Liver (tissue), 3 donors: ENCODE measurements around the gene CTSE.

Experiments
- CTCF ChIP-seq: fragments of 150-350 bp; IDR thresholded peaks from 2 replicates; pipeline ENCODE4 v1.5.1; 2017; ENCODE audit warnings: improper control_type of control experiment, low read depth, low read length; ENCODE audit not compliant: missing input control
- GABPA ChIP-seq, 2 donors: IDR thresholded peaks in 1 of 2; conservative IDR thresholded peaks in 1 of 2; 2 replicates each; pipeline ENCODE4 v1.6.1; 2016; ENCODE audit warnings: antibody characterized with exemption in 2 of 2, mild to moderate bottlenecking in 1 of 2, moderate library complexity in 1 of 2
- HNF4G ChIP-seq: IDR thresholded peaks from 2 replicates; pipeline ENCODE4 v1.6.1; 2016; ENCODE audit warnings: antibody characterized with exemption
- JUND ChIP-seq, 2 donors: IDR thresholded peaks; 2 replicates each; pipeline ENCODE4 v1.6.1; 2016; ENCODE audit warnings: antibody characterized with exemption in 2 of 2
- MAX ChIP-seq: IDR thresholded peaks from 2 replicates; pipeline ENCODE4 v1.6.1; 2016; ENCODE audit warnings: antibody characterized with exemption
- SP1 ChIP-seq: IDR thresholded peaks from 2 replicates; pipeline ENCODE4 v1.6.1; 2018; ENCODE audit warnings: antibody characterized with exemption, mild to moderate bottlenecking
- TAF1 ChIP-seq: conservative IDR thresholded peaks from 2 replicates; pipeline ENCODE4 v1.6.1; 2016; ENCODE audit warnings: antibody characterized with exemption, mild to moderate bottlenecking
- ZBTB33 ChIP-seq: IDR thresholded peaks from 2 replicates; pipeline ENCODE4 v1.6.1; 2016; ENCODE audit warnings: antibody characterized with exemption
- donor health status: healthy.
- donor health status: healthy.

- TF ChIP-seq CTCF (no peak), GABPA (IDR thresholded peaks at IDR 0.05 in 1 of 2, conservative IDR thresholded peaks at IDR 0.05 in 1 of 2) (no peak), HNF4G (no peak), ZBTB33 (no peak), SP1 (no peak), MAX (no peak), TAF1 (no peak), JUND (IDR thresholded peaks at IDR 0.05) (no peak)
These were observed 13.2 kb upstream of the CTSE start for GRCh38 chr1:206036663-206037455.
